Pons (tissue), 1 donor: ENCODE results near the gene ZNF8.
"Not testable (repeated sequence)": the region's sequence is repeated elsewhere in the genome, so short reads cannot be mapped to it uniquely, and the experiment has no call there.

ENCODE experiments used
- DNase-seq: peaks from one replicate; pipeline ENCODE4 v3.0.0-alpha.2; 2016; ENCODE audit warnings: low spot score

ZNF8 gene

DNA sequence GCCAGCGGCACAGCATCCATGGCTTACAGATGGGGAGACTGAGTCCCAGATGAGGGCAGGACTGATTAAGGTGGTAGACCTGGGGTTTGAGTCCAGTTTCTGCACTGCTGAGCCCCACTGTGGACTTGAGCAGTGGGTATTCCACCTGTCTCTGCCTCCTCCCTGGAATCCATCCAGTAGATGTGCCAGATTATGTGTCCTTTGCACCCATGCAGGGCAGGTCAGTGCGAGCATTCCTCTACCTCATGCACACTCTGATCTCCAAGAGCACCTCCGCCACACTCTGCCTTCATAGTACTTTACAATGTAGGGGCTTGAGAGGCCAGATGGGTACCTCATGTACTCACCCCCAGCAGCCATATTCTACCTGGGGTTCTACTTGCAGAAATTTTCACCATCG lies 58.1 kb downstream of the ZNF8 start:
- DNase-seq: no peak

DNA sequence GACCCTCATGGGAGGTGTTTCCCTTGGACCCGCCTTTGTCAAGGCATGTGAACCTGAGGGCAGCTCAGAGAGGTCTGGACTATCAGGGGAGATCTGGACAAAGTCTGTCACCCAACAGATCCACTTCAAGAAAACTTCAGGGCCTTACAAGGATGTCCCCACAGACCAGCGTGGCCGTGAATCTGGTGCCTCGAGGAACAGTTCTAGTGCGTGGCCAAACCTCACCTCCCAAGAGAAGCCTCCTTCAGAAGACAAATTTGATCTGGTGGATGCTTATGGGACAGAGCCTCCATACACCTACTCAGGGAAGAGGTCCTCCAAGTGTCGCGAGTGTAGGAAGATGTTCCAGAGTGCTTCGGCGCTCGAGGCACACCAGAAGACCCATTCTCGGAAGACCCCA lies 59.6 kb downstream of the ZNF8 start:
- DNase-seq: no peak

DNA sequence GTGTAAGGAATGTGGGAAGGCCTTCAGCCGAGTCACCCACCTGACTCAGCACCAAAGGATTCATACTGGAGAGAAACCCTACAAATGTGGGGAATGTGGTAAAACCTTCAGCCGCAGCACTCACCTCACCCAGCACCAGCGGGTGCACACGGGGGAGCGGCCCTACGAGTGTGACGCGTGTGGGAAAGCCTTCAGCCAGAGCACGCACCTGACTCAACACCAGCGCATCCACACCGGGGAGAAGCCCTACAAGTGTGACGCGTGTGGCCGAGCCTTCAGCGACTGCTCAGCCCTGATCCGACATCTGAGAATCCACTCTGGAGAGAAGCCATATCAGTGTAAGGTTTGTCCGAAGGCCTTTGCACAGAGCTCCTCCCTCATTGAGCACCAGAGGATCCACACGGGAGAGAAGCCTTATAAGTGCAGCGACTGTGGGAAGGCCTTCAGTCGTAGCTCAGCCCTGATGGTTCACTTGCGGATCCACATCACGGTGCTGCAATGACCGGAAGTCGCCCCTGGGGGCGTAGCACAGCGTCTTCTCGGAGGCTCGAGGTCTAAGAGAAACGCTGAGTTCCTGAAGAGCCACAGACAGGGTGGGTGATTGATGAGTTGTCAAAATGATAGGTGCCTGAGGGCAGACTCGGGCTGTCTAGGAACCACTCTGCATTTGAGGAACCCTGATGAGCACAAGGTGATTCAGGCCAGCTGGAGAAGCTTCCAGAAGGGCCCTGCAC lies 60.2 kb downstream of the ZNF8 start:
- no peak for DNase-seq

DNA sequence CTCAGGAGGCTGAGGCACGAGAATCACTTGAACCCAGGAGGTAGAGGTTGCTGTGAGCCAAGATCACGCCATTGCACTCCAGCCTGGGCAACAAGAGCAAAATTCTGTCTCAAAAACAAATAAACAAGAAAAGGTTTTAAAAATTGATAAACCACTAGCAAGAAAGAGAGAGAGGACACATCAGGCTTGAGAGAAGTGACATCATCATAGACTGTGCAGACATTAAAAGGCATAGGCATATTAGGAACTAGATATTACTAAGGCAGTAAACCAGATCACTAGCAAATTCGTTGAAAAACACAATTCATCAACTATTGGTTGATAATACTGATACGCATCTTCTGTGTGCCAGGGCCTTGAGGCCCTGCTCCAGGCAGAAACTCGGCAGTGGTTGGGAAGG lies 66.8 kb downstream of the ZNF8 start:
- DNase-seq: no peak

DNA sequence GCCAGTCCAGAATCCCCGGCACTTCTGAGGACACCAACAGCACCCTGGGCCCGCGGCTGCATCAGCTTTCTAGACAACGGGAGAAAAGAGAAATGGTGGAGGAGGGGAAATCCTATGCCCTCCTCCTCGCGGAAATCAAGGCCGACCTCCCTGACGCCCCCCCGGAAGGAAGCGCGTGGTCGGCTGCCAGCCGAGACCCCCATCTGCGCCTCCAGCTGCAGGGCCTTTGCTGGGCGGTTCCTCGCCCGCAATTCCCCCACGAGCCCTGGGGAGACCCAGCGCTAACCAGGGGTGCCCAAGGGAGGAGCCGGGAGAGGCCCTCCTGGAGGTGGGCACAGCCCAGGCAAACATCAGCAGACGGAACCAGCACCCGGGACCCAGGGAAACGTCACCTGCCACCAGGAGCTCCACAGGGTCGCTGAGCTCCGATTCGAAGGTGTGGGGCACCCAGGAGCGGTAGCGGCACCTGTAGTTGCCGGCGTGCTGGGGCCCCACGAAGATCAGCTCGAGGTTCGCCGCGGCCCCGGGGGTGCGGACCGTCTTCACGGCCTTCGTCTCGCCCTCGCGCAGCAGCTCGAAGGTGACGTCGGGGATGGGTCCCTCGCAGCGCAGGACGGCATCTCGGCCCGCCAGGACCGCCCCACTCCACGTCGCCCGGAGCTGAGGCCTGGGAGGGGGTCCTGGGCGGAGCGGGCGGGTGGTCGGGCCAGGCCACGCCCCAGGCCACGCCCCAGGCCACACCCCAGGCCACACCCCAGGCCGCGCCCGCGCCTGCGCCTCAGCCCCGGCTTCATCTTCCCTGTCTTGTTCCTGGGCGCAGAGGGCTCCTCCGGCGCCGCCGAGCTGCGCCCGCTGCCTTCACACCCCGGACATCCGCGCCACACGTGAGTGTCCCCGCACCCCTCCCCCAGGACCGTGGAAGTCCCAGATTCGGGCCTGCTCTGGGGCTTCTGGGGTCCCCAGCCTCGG lies 68.5 kb downstream of the ZNF8 start:
- peak; percentile 69 for DNase-seq

DNA sequence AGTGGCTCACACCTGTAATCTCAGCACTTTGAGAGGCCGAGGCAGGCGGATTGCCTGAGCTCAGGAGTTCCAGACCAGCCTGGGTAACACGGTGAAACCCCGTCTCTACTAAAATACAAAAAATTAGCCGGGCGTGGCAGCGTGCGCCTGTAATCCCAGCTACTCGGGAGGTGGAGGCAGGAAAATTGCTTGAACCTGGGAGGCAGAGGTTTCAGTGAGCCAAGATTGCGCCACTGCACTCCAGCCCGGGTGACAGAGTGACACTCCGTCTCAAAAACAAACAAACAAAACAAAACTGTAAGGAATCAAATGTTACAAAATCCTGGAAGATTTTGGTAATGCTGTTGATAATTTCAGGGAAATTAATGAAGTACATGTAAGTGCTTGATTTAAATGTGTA lies 69.3 kb downstream of the ZNF8 start:
- not testable (repeated sequence) for DNase-seq

DNA sequence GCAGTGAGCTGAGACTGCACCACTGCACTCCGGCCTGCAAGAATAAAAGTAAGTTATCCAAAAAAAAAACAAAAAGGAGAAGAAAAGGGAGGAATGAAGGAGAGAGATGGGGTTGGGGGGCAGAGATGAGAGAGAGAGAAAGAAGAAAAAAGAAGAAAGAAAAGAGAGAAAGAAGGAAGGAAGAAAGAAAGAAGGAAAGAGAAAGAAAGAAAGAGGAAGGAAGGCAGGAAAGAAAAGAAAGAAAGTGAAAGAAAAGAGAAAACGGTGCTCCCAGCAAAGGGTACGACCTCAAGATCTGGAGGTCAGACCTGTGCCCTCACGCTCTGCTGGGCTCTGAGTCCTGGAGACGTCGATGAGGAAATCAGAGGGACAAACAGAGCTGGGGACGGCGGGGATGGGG lies 70.8 kb downstream of the ZNF8 start:
- no peak for DNase-seq

DNA sequence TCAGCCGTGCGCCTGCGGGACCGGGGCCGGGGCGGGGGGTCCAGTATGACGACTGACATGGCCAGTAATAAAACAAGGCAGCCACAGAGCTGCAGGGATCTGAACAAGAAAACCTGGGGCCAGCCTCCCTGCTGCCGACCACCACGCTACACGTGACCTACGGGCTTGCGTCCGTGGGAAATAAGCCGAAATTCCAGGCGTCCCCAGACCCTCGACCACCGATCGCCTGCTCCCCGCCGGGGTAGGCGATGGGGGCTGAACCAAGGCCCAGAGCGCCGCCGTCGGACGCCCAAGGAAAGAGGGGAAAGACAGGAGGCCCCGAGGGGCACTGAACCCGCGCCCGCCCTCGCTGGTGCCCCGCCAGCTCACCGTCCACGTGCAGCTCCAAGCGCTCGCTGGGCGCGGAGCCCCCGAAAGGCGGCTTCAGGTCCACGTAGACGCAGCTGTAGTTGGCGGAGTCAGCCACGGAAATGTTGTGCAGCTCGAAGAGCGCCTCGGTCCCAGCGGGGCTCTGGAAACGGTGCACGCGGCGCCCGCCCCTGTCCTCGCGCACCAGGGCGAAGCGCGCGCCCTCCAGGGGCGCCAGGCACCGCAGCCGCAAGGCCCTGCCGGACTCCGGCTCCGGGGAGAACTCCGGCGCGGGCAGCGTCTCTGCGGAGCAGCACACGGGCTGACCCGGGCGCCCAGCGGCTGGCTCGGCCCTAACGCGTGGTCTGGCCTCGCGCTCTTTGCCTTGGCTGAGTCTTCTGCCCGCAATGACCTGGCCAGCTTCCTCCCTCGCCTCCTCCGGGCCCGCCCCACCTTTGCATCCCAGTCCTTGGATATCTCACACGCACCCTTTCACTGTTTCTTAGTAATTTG lies 71.5 kb downstream of the ZNF8 start:
- DNase-seq: no peak

DNA sequence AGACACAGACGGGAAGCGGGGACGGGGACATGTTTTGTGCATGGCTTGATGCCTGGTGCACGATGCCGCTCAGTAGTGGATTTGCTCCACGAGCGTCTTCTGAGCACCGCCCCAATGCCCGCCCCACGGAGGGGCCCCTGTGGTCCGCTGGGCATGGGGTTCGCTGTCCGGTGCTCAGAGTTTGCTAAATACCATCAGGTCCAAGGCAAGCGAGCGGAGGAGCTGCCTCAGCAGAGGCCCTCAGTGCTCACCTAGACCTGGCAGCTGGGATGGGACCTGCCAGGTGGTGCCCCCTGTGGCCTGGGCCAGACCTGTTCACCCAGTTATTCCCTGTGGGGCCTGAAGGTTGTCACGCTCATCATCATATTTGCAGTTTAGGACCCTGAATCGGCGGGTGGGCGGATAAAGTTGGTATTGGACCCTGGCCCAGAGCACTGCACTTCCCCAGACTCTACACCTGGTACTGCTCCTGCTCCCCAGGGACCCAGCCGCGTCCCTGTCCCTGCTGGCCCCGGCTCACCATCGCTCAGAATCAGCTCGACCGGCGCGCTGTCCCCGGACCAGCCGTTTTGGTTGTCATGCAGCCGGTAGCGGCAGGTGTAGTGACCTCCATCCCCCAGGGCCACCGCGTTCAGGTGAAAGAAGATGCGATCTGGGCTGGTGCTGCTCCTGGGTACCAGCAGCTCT lies 72.3 kb downstream of the ZNF8 start:
- DNase-seq: no peak

DNA sequence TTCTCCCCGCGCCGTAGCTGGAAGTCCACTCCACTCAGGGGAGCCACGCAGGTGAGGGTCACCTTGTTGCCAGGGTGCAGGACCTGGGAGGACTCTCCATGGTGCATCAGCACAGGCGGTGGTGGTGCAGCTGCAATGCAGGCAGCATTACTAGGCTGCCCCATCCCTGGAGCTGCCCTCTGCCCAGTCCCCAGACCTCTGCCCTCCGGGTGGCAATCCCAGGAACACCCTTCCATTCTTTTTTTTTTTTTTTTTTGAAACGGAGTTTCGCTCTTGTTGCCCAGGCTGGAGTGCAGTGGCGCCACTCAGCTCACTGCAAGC lies 72.8 kb downstream of the ZNF8 start:
- no peak for DNase-seq

DNA sequence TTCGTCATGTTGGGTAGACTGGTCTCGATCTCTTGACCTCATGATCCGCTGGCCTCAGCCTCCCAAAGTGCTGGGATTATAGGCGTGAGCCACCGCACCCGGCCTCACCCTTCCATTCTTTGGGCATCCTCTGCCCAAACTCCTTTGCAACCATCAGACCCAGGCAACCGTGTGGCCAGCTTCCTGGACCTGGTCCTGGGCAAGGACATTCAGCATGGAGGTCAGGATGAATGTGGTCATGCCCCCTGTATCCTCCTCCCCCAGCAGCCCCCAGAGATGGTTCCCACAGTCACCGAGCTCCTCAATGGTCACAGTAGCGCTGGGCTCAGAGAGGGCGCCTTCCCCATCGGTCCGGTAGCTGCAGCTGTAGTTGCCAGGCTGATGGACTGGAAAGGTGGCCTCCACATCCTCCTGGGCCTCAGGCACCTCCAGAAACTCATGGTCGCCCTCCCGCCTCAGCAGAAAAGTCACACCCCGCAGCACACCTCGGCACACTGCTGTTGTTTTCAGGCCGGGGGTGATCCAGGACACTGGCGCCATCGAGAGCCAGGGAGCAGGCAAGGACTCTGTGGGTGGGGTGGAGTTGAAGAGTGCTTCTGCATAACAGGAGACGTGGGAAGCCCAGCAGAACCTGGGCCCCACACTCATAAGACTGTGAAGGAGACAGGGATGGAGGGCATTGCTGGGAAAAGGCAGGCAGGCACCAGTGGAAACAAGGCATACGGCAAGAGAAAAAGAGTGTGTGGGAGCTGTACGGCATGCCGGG lies 73.4 kb downstream of the ZNF8 start:
- no peak for DNase-seq
